Fibroblast of the aortic adventitia (primary cell): ENCODE measurements around the gene NAPG. TPM values are rescaled to one million over a fixed set of nuclear protein-coding genes. Genes with fewer than 3 reads are reported as not detected.

Source experiments
- total RNA-seq: library from RNA; depleted of rRNA; stranded (reverse); fragments of >200 nt; gene quantifications from 2 replicates; pipeline ENCODE4 v1.2.3, GENCODE V29; 2012; ENCODE audit warnings: low replicate concordance

NAPG gene
- total RNA-seq, 1 donor = 44.6 TPM

Other genes starting within 250 kb of the NAPG start
- 0.09 TPM in 1 of 2 replicates, not detected in the other for gene APCDD1, start 71.4 kb upstream of the NAPG start, total RNA-seq